ENCODE data around the gene EID2. TPM values are rescaled to one million over a fixed set of nuclear protein-coding genes. Genes with fewer than 3 reads are reported as not detected.
A peak's percentile ranks its signal among the peaks of the same experiment; 100 is the strongest.

The EID2 gene
- 9.5 to 12.9 TPM (median 9.6 TPM) in 3 replicates for polyA plus RNA-seq
- polyA plus RNA-seq (2011; ENCODE audit: low read depth): 9.9 TPM
- 7.8 and 9.3 TPM in 2 replicates for polyA plus RNA-seq (2011; cell fraction: cytosol; rRNA removed)
- 7.8 and 9.6 TPM in 2 replicates for polyA plus RNA-seq (2011; cell fraction: nucleus; rRNA removed)
- polyA plus RNA-seq (2012; ENCODE audit: low replicate concordance): 10.2 and 17.0 TPM in 2 replicates
- 2.0 to 4.3 TPM (median 3.7 TPM) in 3 replicates for polyA minus RNA-seq
- 4.0 TPM for polyA minus RNA-seq (2011; cell fraction: cytosol; rRNA and poly(A)+ RNA removed)
- polyA minus RNA-seq (2011; cell fraction: nucleus; rRNA and poly(A)+ RNA removed): 2.2 and 3.5 TPM in 2 replicates

- FAIRE-seq (no peak), DNase-seq (ENCODE audit: low read depth, low spot score) (peak; percentile 61)
- no peaks in the 10 kb centered on the region for H3K27me3 ChIP-seq (ENCODE audit: control insufficient read depth, extremely low read depth, insufficient read depth, low read length)
- H3K4me2 ChIP-seq (ENCODE audit: control insufficient read depth, extremely low read depth, insufficient read depth, low read depth, low read length): peak within 1 kb of the TSS; percentile 90
- H3K9ac ChIP-seq (ENCODE audit: control insufficient read depth, extremely low read depth, insufficient read depth, low read length): peak within 1 kb of the TSS; percentile 90
- H3K4me1 ChIP-seq (ENCODE audit: control insufficient read depth, extremely low read depth, insufficient read depth, low read length): peaks cover 39% of the 10 kb centered on the region
- H3K4me3 ChIP-seq (ENCODE audit: control insufficient read depth in 2 of 3, extremely low read depth in 1 of 3, insufficient read depth in 2 of 3, low read depth in 1 of 3, low read length in 3 of 3): peak within 1 kb of the TSS; percentile 74 to 93 (median 82)
- H4K20me1 ChIP-seq (ENCODE audit: control insufficient read depth, extremely low read depth, insufficient read depth, low read length): no peaks in the 10 kb centered on the region
- H2AFZ ChIP-seq (ENCODE audit: control insufficient read depth, low read length): peak within 1 kb of the TSS; percentile 95
- H3K9me3 ChIP-seq (ENCODE audit: control insufficient read depth, low read depth, low read length): no peaks in the 10 kb centered on the region
- no peaks in the 10 kb centered on the region for H3K36me3 ChIP-seq (ENCODE audit: control insufficient read depth in 2 of 2, extremely low read depth in 1 of 2, insufficient read depth in 2 of 2, low read length in 2 of 2)
- H3K9me1 ChIP-seq (ENCODE audit: control insufficient read depth, extremely low read depth, insufficient read depth, low read length): no peaks in the 10 kb centered on the region
- peak within 1 kb of the TSS; percentile 87 for H3K27ac ChIP-seq (ENCODE audit: control insufficient read depth, insufficient read depth, low read length)
- dilution Hi-C loops (cut with MboI; ENCODE audit: extremely low pct_ligation_motif_present, low sequenced_read_pairs): no loop called here
- peak; percentile 79 to 84 (median 80) for TF ChIP-seq CTCF (optimal IDR thresholded peaks at IDR 0.05 in 1 of 3, IDR thresholded peaks at IDR 0.05 in 1 of 3, conservative IDR thresholded peaks at IDR 0.05 in 1 of 3; ENCODE audit: extremely low read depth in 1 of 3, insufficient read depth in 2 of 3, low read length in 3 of 3)
- no peak for TF ChIP-seq EZH2 (IDR thresholded peaks at IDR 0.05; ENCODE audit: low read length)
- peaks cover 21% of the 10 kb centered on the region for H3K79me2 ChIP-seq (ENCODE audit: control insufficient read depth, insufficient read depth, low read length)
These were observed at the start of gene EID2 for GRCh38 chr19:39539518-39540332. Gene EID2, minus strand, starts transcription at chr19:39540161. Its CDS starts 82 bp downstream, at chr19:39540079.

GRCh38 chr19:39588066-39588465, 48.1 kb upstream of the EID2 start:
- H3K4me3 ChIP-seq (ENCODE audit: control insufficient read depth in 2 of 3, extremely low read depth in 1 of 3, insufficient read depth in 2 of 3, low read depth in 1 of 3, low read length in 3 of 3): no peak overlapping the region
- no peaks in the 10 kb centered on the region for H3K9me1 ChIP-seq (ENCODE audit: control insufficient read depth, extremely low read depth, insufficient read depth, low read length)
- no peaks in the 10 kb centered on the region for H3K36me3 ChIP-seq (ENCODE audit: control insufficient read depth in 2 of 2, extremely low read depth in 1 of 2, insufficient read depth in 2 of 2, low read length in 2 of 2)
- H3K4me1 ChIP-seq (ENCODE audit: control insufficient read depth, extremely low read depth, insufficient read depth, low read length): peaks cover 3% of the 10 kb centered on the region
- no peaks in the 10 kb centered on the region for H3K27me3 ChIP-seq (ENCODE audit: control insufficient read depth, extremely low read depth, insufficient read depth, low read length)
- no peak for DNase-seq (ENCODE audit: low read depth, low spot score)
- H3K9me3 ChIP-seq (ENCODE audit: control insufficient read depth, low read depth, low read length): no peaks in the 10 kb centered on the region
- dilution Hi-C loops (cut with MboI; ENCODE audit: extremely low pct_ligation_motif_present, low sequenced_read_pairs): no loop called here
- H3K79me2 ChIP-seq (ENCODE audit: control insufficient read depth, insufficient read depth, low read length): no peaks in the 10 kb centered on the region
- H3K9ac ChIP-seq (ENCODE audit: control insufficient read depth, extremely low read depth, insufficient read depth, low read length): no peak overlapping the region
- H3K27ac ChIP-seq (ENCODE audit: control insufficient read depth, insufficient read depth, low read length): no peak overlapping the region
- H3K4me2 ChIP-seq (ENCODE audit: control insufficient read depth, extremely low read depth, insufficient read depth, low read depth, low read length): no peak overlapping the region
- no peak for TF ChIP-seq CTCF (optimal IDR thresholded peaks at IDR 0.05 in 1 of 3, IDR thresholded peaks at IDR 0.05 in 1 of 3, conservative IDR thresholded peaks at IDR 0.05 in 1 of 3; ENCODE audit: extremely low read depth in 1 of 3, insufficient read depth in 2 of 3, low read length in 3 of 3)
- TF ChIP-seq EZH2 (IDR thresholded peaks at IDR 0.05; ENCODE audit: low read length): no peak
- H4K20me1 ChIP-seq (ENCODE audit: control insufficient read depth, extremely low read depth, insufficient read depth, low read length): no peaks in the 10 kb centered on the region
- FAIRE-seq: no peak
- no peak overlapping the region for H2AFZ ChIP-seq (ENCODE audit: control insufficient read depth, low read length)
